ENCODE measurements around the gene SZT2. TPM values are rescaled to one million over a fixed set of nuclear protein-coding genes. Genes with fewer than 3 reads are reported as not detected.

SZT2 gene
- total RNA-seq, 1 donor from 2014 or later: 17.0 TPM

DNA sequence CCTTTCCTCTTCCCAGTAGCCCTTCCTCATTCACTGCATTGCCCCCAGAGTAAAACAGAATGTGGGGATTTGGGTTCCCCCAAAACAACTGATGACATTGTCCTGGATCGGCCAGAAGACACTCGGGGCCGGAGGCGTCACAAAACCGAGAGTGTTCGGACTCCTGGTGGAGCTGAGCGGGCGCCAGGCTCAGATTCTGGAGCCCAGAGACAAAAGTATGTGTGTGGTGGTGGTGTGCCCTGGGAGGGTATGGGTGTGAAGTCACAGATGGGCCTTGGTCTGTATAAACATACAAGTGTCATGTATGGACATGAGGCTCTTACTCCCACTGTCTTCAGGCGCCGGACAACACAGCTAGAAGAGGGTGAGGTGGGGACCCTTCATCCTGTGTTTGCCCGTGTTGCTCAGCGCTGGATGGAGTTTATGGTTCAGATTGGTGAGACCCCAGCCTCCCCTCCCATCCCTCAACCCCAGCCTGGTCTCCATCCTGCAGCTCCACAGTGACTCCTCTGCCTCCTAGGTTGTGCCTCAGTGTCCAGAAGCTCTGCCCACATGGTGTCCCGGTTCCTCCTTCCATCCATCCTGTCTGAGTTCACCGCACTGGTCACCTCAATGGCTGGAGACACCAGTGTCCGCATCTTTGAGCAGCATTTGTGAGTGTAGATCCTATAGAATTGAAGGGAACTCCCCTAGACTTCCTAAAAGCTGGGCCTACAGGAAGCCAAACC, 51.6 kb downstream of the SZT2 start:
- DNase-seq (ENCODE audit: low read depth): no peak
- Histone ChIP-seq H3K4me3 (ENCODE audit: low read depth, low read length) (no peak overlapping the region), H3K36me3 (ENCODE audit: control insufficient read depth, insufficient read depth, low read length) (no peaks in the 10 kb centered on the region), H3K27me3 (ENCODE audit: control insufficient read depth, insufficient read depth, low read length) (no peaks in the 10 kb centered on the region)
- TF ChIP-seq, protein P1, sequence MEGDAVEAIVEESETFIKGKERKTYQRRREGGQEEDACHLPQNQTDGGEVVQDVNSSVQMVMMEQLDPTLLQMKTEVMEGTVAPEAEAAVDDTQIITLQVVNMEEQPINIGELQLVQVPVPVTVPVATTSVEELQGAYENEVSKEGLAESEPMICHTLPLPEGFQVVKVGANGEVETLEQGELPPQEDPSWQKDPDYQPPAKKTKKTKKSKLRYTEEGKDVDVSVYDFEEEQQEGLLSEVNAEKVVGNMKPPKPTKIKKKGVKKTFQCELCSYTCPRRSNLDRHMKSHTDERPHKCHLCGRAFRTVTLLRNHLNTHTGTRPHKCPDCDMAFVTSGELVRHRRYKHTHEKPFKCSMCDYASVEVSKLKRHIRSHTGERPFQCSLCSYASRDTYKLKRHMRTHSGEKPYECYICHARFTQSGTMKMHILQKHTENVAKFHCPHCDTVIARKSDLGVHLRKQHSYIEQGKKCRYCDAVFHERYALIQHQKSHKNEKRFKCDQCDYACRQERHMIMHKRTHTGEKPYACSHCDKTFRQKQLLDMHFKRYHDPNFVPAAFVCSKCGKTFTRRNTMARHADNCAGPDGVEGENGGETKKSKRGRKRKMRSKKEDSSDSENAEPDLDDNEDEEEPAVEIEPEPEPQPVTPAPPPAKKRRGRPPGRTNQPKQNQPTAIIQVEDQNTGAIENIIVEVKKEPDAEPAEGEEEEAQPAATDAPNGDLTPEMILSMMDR (IDR thresholded peaks at IDR 0.05; ENCODE audit: insufficient read depth, low read length, poor library complexity, severe bottlenecking): no peak

DNA sequence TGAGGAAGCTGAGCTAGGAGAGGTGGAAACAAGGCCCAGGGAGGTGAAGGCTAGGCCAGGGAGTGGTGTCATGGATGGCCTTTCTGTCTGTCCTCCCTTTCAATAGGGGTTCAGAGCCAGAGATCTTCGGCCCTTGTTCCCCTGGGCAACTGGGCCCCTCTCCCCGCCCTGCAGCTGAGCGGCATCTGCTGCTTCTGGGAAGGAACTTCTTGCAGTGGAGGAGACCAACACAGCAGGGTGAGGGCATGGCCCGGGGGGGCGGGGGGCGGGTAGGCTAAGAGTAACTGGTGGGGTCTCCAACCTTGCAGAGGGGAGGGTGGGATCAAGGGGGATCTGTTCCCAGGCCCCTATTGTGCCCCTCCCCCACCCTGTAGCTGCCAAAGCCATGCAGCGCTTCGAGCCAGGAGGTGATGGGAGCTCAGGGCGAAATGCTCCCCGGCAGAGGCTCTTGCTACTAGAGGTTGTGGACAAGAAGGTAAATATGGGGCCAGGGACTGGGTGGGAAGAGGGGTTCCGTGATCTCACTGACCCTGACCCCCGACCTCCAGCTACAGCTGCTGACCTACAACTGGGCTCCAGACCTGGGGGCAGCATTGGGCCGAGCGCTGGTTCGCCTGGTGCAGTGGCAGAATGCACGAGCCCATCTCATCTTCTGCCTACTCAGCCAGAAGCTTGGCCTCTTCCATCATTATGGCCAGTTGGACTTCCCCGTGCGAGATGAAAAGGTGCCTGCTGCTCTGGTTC, 52.4 kb downstream of the SZT2 start:
- no peaks in the 10 kb centered on the region for H3K36me3 ChIP-seq (ENCODE audit: control insufficient read depth, insufficient read depth, low read length)
- TF ChIP-seq, protein P1 (IDR thresholded peaks at IDR 0.05; ENCODE audit: insufficient read depth, low read length, poor library complexity, severe bottlenecking): no peak

DNA sequence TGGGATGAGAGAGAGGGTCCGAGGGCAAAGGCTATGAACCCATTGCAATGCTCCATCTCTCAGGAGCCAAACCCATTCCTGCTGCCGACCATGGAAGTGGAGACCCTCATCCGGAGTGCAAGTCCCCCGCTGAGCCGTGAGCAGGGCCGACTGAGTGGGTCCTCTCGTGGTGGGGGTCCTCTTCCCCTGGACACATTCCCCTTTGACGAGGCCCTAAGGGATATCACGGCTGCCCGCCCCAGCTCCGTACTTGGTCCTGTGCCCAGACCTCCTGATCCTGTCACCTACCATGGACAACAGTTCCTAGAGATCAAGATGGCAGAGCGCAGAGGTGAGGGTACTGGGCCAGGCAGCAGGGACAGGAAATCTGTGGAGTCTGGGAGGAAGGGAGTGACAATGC, 53.1 kb downstream of the SZT2 start:
- DNase-seq (ENCODE audit: low read depth): no peak
- TF ChIP-seq, protein P1 (IDR thresholded peaks at IDR 0.05; ENCODE audit: insufficient read depth, low read length, poor library complexity, severe bottlenecking): no peak
- no peaks in the 10 kb centered on the region for H3K27me3 ChIP-seq (ENCODE audit: control insufficient read depth, insufficient read depth, low read length)
- H3K36me3 ChIP-seq (ENCODE audit: control insufficient read depth, insufficient read depth, low read length): no peaks in the 10 kb centered on the region
- H3K4me3 ChIP-seq (ENCODE audit: low read depth, low read length): no peak overlapping the region

More for the DNA sequence above, 52.4 kb downstream of the SZT2 start:
- DNase-seq (ENCODE audit: low read depth): no peak
- H3K27me3 ChIP-seq (ENCODE audit: control insufficient read depth, insufficient read depth, low read length): no peaks in the 10 kb centered on the region
- H3K4me3 ChIP-seq (ENCODE audit: low read depth, low read length): no peak overlapping the region

DNA sequence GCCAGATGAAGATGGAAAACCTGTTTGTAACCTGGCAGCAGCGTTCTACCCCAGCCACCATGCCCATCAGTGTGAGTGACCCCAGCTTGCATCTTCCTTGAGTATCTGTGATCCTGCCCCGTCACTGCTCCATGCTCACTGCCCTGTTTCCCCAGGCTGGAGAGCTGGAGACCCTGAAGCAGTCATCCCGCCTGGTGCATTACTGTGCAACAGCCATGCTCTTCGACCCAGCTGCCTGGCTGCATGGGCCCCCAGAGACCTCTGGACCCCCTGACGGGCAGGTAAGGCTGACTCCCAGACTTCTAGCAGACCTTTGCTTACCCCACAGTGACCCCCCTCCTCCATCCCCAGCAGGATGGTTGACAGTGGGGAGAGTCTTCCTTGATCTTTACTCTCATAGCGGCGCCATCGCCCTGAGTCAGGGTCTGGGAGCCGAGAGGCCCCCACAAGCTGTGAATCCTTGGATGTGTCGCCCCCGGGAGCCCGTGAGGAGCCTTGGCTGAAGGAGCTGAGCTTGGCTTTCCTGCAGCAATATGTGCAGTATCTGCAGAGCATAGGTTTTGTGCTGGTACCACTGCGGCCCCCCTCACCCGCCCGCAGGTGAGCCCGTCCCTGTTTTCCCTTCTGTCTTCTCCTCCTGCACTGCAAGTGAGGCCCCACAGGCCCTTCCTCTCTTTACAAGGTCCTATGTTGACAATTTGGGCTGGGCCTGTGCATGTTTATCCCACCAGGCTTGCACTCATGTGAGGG, 53.7 kb downstream of the SZT2 start:
- no peak for DNase-seq (ENCODE audit: low read depth)
- Histone ChIP-seq H3K27me3 (ENCODE audit: control insufficient read depth, insufficient read depth, low read length) (no peaks in the 10 kb centered on the region), H3K4me3 (ENCODE audit: low read depth, low read length) (no peak overlapping the region), H3K36me3 (ENCODE audit: control insufficient read depth, insufficient read depth, low read length) (no peaks in the 10 kb centered on the region)
- TF ChIP-seq, protein P1 (IDR thresholded peaks at IDR 0.05; ENCODE audit: insufficient read depth, low read length, poor library complexity, severe bottlenecking): no peak

DNA sequence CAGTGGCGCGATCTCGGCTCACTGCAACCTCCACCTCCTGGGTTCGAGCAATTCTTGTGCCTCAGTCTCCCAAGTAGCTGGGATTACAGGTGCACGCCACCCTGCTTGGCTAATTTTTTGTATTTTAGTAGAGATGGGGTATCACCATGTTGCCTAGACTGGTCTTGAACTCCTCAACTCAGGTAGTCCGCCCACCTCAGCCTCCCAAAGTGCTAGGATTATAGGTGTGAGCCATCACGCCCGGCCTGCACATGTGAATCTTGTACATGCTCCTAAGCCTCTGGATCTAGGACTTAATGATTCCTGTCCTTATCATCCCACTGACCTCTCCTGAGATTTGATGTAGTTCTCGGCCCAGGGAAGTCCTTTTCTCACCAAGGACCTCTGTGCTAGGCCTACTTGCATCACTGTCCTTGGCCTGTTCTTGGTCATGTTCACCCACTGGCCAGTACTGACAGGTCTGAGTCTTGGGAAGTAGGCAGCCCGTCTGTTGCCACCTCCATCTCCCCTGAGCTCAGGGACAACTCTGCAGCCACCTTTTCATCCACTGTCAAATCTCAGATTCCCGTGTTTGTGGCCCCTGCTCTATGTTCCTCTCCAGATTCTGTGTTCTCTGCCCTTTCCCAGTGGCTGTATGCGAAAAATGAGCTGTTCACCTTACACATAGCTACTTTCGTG, 54.6 kb downstream of the SZT2 start:
- Histone ChIP-seq H3K36me3 (ENCODE audit: control insufficient read depth, insufficient read depth, low read length) (peaks cover 3% of the 10 kb centered on the region), H3K27me3 (ENCODE audit: control insufficient read depth, insufficient read depth, low read length) (no peaks in the 10 kb centered on the region), H3K4me3 (ENCODE audit: low read depth, low read length) (no peak overlapping the region)
- DNase-seq (ENCODE audit: low read depth): no peak
- TF ChIP-seq, protein P1 (IDR thresholded peaks at IDR 0.05; ENCODE audit: insufficient read depth, low read length, poor library complexity, severe bottlenecking): no peak

Data from kidney epithelial cell (primary cell).